HG03159 (cell line): ENCODE measurements around the gene PIP4K2C.
"Not testable (repeated sequence)": the region's sequence is repeated elsewhere in the genome, so short reads cannot be mapped to it uniquely, and the experiment has no call there.

Experiments
- ATAC-seq: cut with Tn5 transposase; IDR thresholded peaks from one replicate; pipeline ENCODE4 v1.9.1; 2021; ENCODE audit warnings: mild to moderate bottlenecking, moderate library complexity; ENCODE audit not compliant: unreplicated experiment

The PIP4K2C gene

DNA sequence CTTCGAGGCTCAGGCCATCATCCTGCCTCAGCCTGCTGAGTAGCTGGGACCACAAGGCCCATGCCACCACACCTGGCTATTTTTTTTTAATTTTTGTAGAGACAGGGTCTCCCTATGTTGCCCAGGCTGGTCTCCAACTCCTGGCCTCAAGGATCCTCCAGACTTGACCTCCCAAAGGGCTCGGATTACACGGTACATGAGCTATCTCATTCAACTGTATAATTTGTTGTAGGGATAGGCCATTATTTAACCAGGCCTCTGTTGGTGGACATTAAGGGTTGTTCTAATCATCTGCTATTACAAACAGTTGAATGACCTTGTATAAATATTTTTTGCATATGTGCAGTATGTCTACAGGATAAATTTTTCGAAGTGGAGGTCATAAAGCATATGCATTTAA is 32.1 kb upstream of the PIP4K2C start:
- ATAC-seq = no peak

DNA sequence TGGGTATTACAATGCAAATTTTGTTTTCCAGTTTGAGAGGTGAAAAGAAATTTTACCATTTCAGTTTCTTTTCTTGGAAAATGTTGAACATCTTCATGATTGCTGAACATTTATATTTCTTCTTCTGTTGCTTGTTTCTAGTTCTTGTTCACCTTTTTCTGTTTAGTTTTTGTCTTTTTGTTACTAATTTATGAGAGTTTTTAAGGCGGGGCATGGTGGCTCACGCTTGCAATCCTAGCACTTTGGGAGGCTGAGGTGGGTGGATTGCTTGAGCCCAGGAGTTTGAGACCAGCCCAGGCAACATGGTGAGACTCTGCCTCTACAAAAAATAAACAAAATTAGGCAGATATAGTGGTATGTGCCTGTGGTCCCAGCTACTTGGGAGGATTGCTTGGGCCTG is 30.5 kb upstream of the PIP4K2C start:
- no peak for ATAC-seq

DNA sequence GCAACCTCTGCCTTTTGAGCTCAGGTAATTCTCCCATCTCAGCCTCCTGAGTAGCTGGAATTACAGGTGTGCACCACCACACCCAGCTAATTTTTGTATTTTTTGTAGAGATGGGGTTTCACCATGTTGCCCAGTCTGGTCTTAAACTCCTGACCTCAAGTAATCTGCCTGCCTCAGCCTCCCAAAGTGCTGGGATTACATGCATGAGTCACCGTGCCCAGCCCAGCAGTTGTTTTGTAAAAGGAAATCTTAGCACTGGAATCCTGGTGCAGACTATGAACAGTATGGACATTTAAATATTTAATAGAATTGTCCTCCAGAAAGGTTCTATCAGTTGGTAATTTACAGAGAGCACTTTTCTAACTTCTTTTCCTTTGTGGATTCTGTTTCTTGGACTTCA is 29.9 kb upstream of the PIP4K2C start:
- ATAC-seq = not testable (repeated sequence)

DNA sequence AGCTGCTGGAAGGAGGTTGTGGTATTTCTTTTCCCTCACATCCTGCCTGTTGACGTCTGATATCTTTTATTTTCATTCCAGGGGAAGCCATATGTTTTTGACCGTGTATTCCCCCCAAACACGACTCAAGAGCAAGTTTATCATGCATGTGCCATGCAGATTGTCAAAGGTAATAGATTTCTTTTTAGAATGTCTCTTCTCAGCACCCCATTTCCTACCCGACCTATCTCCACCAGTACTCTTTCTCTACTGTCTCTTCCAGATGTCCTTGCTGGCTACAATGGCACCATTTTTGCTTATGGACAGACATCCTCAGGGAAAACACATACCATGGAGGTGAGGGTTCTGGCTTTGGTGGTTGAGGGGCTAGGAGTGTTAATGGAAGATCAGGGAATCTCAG is 27.6 kb upstream of the PIP4K2C start:
- ATAC-seq = no peak

DNA sequence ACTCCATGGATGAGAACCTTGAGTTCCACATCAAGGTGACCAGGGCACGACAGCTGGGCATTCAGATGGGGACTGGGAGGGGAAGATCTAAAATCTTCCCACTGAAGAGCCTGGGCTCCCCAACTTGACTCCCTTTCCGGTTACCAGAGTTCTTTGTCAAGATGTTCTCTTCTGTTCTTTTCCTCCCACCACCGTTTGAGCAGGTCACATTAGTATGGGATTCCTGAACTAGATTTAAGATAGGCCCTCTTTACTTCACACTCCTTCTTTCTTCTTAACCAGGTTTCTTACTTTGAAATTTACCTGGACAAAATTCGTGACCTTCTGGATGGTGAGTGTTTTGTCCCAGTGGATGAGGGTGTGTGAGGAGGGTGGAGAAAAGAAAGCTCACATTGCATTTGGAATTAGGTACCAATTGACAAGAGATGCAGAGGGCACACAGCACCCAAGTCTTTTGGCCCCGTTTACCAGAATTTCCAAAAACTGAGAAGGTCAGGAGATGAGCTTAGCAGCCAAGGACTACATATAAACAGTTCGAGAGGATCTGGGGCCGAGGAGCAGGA is 26.7 kb upstream of the PIP4K2C start:
- ATAC-seq = no peak

DNA sequence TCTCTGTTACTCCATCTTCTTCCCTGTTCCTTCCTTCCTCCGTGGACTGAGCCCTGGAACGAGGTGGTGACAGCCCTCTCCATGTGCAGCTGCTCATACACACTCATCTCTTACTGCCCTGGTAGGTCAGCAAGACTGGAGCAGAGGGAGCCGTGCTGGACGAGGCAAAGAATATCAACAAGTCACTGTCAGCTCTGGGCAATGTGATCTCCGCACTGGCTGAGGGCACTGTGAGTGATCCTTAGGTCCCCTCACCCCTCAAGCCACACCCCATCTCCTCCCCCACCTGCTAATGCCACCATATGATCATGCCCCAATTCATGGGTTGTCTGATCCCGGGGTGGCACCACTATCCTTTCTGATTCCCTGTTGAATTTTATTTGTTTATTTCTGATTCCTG is 22.2 kb upstream of the PIP4K2C start:
- no peak for ATAC-seq

DNA sequence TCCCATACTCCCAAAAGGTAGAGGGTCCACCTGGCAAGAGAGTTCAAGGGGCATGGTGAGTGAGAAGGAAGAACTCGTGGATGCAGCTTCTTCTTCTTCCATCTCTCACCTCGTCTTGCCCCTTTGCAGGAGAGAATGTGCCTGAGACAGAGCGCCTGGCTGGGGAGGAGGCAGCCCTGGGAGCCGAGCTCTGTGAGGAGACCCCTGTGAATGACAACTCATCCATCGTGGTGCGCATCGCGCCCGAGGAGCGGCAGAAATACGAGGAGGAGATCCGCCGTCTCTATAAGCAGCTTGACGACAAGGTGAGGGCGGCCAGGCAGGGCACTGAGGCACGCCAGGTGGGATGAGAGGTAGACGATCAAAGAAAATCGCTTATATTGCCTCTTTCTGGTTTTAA is 21.1 kb upstream of the PIP4K2C start:
- ATAC-seq = no peak

DNA sequence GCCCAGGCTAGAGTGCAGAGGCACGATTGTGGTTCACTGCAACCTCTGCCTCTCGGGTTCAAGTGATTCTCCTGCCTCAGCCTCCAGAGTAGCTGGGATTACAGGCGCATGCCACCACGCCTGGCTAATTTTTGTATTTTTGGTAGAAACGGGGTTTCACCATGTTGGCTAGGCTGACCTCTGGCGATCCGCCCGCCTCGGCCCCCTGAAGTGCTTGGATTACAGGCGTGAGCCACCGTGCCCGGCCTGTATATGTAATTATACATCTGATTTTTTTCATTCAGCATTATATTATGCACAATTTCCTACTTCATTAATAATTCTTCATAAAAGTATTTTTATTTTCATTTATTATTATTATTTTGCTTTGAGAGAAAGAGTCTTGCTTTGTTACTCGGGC is 20.6 kb upstream of the PIP4K2C start:
- not testable (repeated sequence) for ATAC-seq

DNA sequence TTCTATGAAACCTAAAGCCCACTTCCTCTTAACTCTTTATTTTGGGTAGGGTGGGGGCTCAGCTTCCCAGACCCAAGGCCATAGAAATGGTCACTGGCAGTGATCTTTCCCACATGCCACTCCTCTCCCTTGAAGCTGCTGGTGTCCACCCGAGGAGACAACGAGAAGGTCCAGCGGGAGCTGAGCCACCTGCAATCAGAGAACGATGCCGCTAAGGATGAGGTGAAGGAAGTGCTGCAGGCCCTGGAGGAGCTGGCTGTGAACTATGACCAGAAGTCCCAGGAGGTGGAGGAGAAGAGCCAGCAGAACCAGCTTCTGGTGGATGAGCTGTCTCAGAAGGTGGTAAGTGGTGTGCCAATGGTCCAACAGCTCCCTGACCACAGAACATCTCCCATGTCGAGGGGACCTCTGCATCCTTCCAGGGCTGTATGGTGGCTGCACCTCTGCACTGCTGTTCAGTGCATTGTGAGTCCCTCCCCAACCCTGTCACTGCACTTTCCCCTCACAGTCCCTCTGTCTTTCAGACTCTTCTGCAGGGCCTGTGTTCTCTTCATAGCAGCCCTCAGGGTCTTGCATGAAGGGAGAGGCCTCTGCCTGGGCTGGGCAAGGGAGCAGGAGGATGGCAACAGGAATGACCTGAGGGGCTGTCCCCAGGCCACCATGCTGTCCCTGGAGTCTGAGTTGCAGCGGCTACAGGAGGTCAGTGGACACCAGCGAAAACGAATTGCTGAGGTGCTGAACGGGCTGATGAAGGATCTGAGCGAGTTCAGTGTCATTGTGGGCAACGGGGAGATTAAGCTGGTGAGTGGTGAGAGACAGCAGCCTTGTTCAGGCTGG is 18.8 kb upstream of the PIP4K2C start:
- no peak for ATAC-seq

DNA sequence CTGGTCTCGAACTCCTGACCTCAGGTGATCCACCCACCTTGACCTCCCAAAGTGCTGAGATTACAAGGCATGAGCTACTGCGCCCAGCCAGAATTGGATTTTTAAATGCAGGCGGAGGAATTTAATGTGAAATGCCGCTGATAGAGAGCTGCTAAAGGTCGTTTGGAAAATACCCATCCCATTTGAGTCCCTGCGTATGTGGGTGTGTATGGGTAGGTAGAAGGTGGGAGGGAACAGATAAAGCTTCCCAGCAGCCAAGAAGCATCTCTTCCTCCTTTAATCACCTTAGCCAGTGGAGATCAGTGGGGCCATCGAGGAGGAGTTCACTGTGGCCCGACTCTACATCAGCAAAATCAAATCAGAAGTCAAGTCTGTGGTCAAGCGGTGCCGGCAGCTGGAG is 16.2 kb upstream of the PIP4K2C start:
- no peak for ATAC-seq

DNA sequence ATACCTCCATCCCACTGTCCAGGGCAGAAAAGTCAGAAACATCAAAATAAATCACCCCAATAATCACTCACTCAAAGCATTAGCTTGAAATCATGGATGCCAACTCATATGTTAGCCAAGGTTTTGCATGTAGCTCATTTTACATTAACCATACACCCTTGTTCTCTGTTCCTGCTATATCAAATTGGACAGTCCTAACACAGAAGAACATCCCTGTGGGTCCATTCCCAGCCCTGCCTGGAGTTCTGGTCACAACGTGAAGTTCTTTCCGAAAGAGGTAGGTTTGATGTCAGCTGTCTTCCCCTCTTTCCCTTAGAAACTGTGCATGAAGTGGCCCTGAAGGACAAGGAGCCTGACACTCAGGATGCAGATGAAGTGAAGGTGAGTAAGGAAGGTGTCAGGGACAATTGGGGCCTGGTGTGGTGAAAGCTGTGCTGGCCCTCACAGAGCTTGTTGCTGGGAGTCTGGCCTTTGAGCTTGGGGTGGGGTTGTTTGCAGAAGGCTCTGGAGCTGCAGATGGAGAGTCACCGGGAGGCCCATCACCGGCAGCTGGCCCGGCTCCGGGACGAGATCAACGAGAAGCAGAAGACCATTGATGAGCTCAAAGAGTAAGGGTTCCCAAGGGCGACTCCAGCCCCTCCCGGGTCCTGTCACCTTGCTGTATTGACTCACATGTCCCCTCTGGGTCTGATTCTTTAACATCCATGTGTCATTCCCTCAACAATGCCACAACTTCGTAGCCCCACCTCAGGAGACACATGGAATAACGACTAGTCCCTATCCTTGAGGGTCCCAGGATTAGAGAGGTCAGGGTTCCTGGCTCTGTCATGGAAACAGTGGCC is 15.0 kb upstream of the PIP4K2C start:
- ATAC-seq = no peak

DNA sequence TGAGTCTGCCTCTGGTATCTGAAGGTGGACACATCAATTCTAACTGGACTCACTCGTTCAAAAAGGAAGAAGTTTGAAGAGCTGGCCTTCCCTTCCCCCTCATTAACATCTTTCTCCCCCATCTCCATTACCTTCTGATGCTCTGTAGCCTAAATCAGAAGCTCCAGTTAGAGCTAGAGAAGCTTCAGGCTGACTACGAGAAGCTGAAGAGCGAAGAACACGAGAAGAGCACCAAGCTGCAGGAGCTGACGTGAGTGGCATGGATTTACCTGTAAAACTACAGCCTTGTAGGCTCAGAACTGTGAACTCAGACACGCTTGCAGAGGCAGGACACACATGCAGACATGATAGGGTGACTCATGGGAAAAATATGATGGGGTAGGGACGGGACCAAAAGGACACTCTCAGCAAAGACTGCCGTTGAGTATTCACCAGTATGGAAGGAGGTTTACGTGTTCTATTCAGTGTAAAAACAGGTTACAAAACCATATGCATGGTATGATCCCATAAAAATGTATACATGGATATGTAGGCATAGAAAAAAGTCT is 14.3 kb upstream of the PIP4K2C start:
- no peak for ATAC-seq

DNA sequence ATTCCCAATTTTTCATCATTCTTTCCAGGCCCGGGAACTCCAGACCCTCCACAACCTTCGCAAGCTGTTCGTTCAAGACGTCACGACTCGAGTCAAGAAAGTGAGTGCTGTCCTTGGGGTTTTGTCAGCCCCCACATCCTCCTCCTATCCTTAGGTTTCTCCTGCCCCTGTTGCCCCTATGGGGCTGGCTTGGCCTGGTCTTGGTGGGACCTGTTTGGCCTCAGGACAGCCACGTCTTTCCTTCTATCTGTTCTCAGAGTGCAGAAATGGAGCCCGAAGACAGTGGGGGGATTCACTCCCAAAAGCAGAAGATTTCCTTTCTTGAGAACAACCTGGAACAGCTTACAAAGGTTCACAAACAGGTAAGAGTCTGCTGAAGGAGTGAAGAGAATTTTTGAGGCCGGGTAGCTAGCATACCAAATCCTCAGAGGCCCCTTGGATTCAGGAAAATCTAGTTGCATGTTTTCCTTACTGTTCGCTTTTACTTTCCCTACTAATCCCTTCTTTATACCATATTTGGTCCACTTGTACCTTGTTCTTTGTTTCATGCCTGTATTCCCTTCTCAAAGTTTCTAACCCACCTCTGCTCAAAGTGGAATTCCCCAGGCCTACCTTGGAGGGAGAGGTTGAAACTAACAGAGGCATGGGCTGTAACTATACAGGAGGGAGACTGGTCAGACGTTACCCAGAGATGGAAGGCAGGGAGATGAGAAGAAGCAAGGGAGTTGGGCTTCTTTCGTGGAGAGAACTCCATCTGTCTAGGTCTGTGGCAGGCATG is 12.8 kb upstream of the PIP4K2C start:
- ATAC-seq = no peak

DNA sequence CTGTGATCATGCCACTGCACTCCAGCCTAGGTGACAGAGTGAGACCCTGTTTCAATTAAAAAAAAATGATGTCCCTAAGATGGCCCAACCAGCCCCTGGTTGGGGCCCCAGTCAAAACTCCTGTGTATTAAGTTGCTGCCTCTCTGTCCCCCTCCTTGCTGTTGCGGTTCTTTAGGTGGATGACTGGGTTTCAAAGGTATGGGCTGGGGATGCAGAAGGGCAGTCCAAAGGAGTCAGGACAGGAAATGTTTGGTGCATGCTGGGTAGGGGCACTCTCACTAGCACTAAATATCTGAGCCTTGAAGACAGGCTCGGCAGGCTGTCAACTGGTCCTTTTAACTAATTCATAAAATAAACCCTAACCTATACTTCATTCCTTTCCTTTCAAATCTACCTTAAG is 12.0 kb upstream of the PIP4K2C start:
- no peak for ATAC-seq

DNA sequence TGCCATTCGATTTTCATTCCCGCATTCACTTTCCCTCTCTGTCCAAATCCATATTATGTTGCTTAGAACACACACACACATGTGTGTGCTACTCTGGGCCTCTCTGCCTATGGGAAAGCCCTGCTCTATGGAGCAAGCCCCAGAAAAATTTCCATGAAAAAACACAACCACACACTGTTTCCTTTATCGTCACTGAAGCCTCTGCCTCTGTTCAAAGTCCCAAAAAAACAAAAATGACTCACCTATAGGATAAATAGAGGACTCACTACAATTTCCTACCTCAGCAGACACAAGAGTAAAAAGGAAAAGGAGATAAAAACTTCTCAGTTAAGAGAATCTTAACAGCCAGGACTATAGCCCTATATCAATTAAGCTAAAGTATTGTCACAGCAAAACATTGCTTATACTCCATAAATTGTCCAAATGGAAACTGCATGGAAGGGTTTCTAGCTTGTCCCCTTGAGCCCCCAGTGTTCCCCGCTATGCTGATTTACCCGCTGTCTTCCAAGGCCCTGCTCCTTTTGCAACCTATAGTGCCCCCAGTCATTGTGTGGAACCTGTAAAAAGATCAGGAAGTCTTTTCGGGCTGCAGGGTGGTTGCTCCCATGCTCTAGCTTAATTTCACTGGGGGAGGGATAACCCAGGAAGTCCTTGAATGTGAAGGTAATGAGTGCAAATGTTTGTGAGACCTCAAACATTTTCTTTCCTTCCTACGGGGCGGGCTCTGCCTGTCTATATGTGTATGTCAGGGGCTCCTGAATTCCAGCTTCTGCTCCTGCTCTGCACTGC is 11.1 kb upstream of the PIP4K2C start:
- no peak for ATAC-seq

DNA sequence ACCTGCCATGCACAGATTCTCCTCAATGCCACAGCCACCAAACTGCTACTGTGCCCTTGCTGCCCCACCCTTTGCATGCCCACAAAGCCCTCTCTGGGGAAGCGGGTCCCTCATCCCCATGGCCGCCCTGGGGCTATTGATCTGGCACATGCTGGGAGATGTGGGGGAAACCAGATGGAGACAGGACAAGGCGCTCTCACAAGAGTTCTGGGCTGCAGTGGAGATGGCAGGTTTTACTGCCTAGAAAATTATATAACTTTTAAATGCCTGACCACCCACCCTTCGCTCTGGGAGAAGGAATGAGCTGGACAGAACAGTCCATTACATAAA is 10.6 kb upstream of the PIP4K2C start:
- no peak for ATAC-seq

DNA sequence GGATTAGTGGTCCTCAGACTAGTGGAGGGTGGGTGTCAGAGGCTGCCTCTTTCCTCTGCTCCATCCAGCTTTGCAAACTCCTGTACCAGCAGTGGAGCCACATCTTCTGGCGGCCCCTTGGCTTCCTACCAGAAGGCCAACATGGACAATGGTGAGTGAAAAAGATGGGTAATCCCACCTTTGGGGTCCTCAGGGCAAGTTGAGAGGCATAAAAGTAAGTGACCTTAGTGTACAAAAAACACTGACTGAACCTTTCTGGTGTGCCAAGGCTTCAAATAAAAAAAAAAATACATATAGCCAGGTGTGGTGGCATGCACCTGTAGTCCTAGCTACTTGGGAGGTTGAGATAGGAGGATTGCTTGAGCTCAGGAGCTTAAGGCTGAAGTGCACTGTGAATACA is 9.2 kb upstream of the PIP4K2C start:
- no peak for ATAC-seq

DNA sequence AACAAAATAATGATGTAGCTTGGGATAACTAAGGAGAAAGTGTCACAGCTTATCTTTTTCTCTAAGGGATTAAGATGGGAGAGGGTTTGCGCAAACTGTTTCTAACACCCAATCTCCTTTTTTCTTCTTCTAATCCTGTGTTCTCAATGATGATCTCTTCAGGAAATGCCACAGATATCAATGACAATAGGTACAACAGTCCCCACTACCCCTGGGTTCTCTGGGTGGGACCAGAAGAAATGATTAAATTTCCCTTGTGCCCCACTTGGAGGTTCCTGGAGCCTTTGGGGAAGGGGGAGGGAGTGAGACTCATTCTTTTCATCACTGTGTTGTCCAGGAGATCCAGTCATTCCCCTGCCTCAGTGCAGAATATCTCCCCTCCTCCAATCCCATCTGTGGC is 8.6 kb upstream of the PIP4K2C start:
- no peak for ATAC-seq

DNA sequence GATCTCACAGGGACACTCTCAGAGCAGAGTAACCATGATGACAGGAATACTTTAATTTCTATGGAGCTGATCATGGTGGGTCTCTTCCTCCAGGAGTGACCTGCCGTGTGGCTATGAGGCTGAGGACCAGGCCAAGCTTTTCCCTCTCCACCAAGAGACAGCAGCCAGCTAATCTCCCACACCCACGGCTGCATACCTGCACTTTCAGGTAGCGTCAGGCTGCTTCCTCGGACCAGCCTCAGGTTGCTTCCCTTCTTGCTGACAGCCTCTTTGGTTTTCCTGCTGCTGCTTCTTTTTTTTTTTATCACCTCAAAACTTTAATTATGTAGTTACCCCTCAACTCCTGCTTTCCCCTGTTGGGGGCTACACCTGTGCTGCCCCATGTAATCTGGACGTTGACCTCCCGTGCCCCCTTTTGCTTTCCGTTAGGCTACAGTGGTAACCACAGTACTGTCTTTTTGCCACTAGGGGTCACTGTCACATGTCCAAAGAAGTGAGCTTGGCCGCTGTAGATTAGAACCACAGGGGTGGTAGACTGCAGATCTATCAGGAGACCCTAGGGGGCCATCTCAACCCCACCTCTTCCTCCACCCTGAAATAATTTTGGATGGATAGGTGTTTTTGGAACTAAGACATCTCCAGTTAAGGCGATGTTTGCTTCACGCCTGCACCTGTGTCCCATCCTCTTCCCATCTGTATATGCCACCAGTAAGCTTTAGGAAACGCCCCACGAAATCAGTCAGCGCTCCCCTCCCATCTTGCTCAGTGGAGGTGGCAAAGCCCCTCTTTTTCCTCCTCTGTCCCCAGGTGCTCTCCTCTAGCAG is 7.8 kb upstream of the PIP4K2C start:
- ATAC-seq = peak; percentile 98
